CD14-positive monocyte (primary cell): Measurements from ENCODE around the gene KLHDC10. TPM values are rescaled to one million over a fixed set of nuclear protein-coding genes. Genes with fewer than 3 reads are reported as not detected.

Experiments used
- DNase-seq, 3 donors: peaks; one replicate each; pipeline ENCODE4 v3.0.0-alpha.2; 2011 to 2022
- H2AFZ ChIP-seq: 2 replicates; pipeline ENCODE4 v1.6.0; 2012; ENCODE audit warnings: mild to moderate bottlenecking, low read depth, low read length, inconsistent platforms; ENCODE audit not compliant: insufficient read depth, poor library complexity, severe bottlenecking
- H3K27ac ChIP-seq, 2 donors: 1 replicate in 1 of 2; 2 replicates in 1 of 2; pipeline ENCODE4 v1.5.1; 2012 to 2013; ENCODE audit warnings: low read length in 2 of 2, control low read depth in 1 of 2, inconsistent platforms in 1 of 2, low read depth in 1 of 2, mild to moderate bottlenecking in 1 of 2
- H3K27me3 ChIP-seq, 2 donors: one replicate each; pipeline versions ENCODE4 v1.6.0 to v1.6.1; 2011 to 2013; ENCODE audit warnings: low read length in 2 of 2; ENCODE audit not compliant: control insufficient read depth in 2 of 2, insufficient read depth in 2 of 2
- H3K36me3 ChIP-seq, 2 donors: replicated peaks in 1 of 2; 1 replicate in 1 of 2; 2 replicates in 1 of 2; pipeline versions ENCODE4 v1.5.1 to v1.6.1; 2012 to 2013; ENCODE audit warnings: low read length in 2 of 2, control low read depth in 1 of 2, inconsistent platforms in 1 of 2, mild to moderate bottlenecking in 1 of 2; ENCODE audit not compliant: insufficient read depth in 2 of 2, control insufficient read depth in 1 of 2
- H3K4me1 ChIP-seq, 2 donors: 1 replicate in 1 of 2; 2 replicates in 1 of 2; pipeline versions ENCODE4 v1.5.1 to v1.6.1; 2012 to 2013; ENCODE audit warnings: low read length in 2 of 2, control low read depth in 1 of 2, inconsistent platforms in 1 of 2, mild to moderate bottlenecking in 1 of 2, moderate library complexity in 1 of 2; ENCODE audit not compliant: insufficient read depth in 2 of 2, control insufficient read depth in 1 of 2
- H3K4me2 ChIP-seq: replicated peaks from 2 replicates; pipeline ENCODE3; 2012; ENCODE audit warnings: low read length, moderate library complexity, mild to moderate bottlenecking; ENCODE audit not compliant: poor library complexity, severe bottlenecking; ENCODE audit errors: extremely low read depth
- H3K4me3 ChIP-seq, 3 experiments: fragments of 200-600 bp in 1 of 3; sonication (generic) in 1 of 3; replicated peaks in 1 of 3; 1 replicate in 2 of 3; 2 replicates in 1 of 3; pipeline ENCODE4 v1.5.1; 2011 to 2013; ENCODE audit warnings: low read length in 3 of 3, mild to moderate bottlenecking in 3 of 3, control low read depth in 2 of 3, low read depth in 2 of 3, inconsistent platforms in 1 of 3, moderate library complexity in 1 of 3
- H3K79me2 ChIP-seq: 2 replicates; pipeline ENCODE4 v1.6.0; 2012; ENCODE audit warnings: mild to moderate bottlenecking, control low read depth, inconsistent platforms, low read length, moderate library complexity; ENCODE audit not compliant: insufficient read depth
- H3K9ac ChIP-seq: 2 replicates; pipeline ENCODE4 v1.6.0; 2017; ENCODE audit warnings: low read length, mild to moderate bottlenecking; ENCODE audit not compliant: insufficient read depth, poor library complexity, severe bottlenecking
- H3K9me3 ChIP-seq, 2 donors: replicated peaks in 1 of 2; 1 replicate in 1 of 2; 2 replicates in 1 of 2; pipeline versions ENCODE4 v1.5.1 to v1.6.1; 2012 to 2013; ENCODE audit warnings: low read length in 2 of 2, control low read depth in 1 of 2; ENCODE audit not compliant: control insufficient read depth in 1 of 2, insufficient read depth in 1 of 2
- H4K20me1 ChIP-seq: 2 replicates; pipeline ENCODE4 v1.6.0; 2012; ENCODE audit warnings: mild to moderate bottlenecking, low read length, control low read depth, moderate library complexity; ENCODE audit not compliant: insufficient read depth
- H3K27ac Mint-ChIP-seq, 7 donors: one replicate each; pipeline ENCODE4 v1.8.0; 2020; ENCODE audit warnings: mild to moderate bottlenecking in 7 of 7, mixed read lengths in 7 of 7, moderate library complexity in 6 of 7, inconsistent platforms in 2 of 7
- H3K27me3 Mint-ChIP-seq, 3 donors: one replicate each; pipeline ENCODE4 v1.8.0; 2021 to 2022; ENCODE audit warnings: low read depth in 3 of 3, mild to moderate bottlenecking in 3 of 3, mixed read lengths in 3 of 3, moderate library complexity in 3 of 3, inconsistent platforms in 1 of 3
- H3K36me3 Mint-ChIP-seq, 2 donors: one replicate each; pipeline ENCODE4 v1.8.0; 2020; ENCODE audit warnings: mixed read lengths in 2 of 2, inconsistent platforms in 1 of 2, mild to moderate bottlenecking in 1 of 2
- H3K4me1 Mint-ChIP-seq: one replicate; pipeline ENCODE4 v1.8.0; 2020; ENCODE audit warnings: mild to moderate bottlenecking, mixed read lengths
- H3K4me3 Mint-ChIP-seq, 2 donors: one replicate each; pipeline ENCODE4 v1.8.0; 2020; ENCODE audit warnings: mild to moderate bottlenecking in 2 of 2, mixed read lengths in 2 of 2, moderate library complexity in 1 of 2
- H3K9me3 Mint-ChIP-seq, 7 donors: one replicate each; pipeline ENCODE4 v1.8.0; 2020 to 2022; ENCODE audit warnings: mixed read lengths in 7 of 7, mild to moderate bottlenecking in 6 of 7, moderate library complexity in 6 of 7, inconsistent platforms in 2 of 7
- WGBS: methylation state at CpG from one replicate; pipeline ENCODE4 v1.1.5; 2013; ENCODE audit warnings: missing lambda C conversion rate; ENCODE audit not compliant: insufficient coverage; 5-methylcytosine and 5-hydroxymethylcytosine counted together
- intact Hi-C, 2 donors: fragments of 100-400 bp; cut with micrococcal nuclease; formaldehyde crosslinking; loops; one replicate each; pipeline versions ENCODE4 v1.15.0 to v1.15.1; 2023
- polyA plus RNA-seq, 3 donors: library from polyadenylated mRNA; depleted of rRNA in 1 of 3; unstranded in 2 of 3; stranded (reverse) in 1 of 3; fragments of 300-500 nt in 2 of 3; fragments of >200 nt in 1 of 3; fragmentation: Illumina TruSeq in 2 of 3; gene quantifications; 1 replicate in 2 of 3; 2 replicates in 1 of 3; pipeline ENCODE4 v1.2.3, GENCODE V29; 2012 to 2021
- TF ChIP-seq, protein P1 (sequence below): fragments of 200-600 bp; IDR thresholded peaks from one replicate; pipeline ENCODE4 v1.8.0; 2022; ENCODE audit warnings: antibody characterized with exemption, mild to moderate bottlenecking

Gene KLHDC10
- polyA plus RNA-seq, 3 donors: 1.1 to 13.9 (median 2.9) TPM

DNA sequence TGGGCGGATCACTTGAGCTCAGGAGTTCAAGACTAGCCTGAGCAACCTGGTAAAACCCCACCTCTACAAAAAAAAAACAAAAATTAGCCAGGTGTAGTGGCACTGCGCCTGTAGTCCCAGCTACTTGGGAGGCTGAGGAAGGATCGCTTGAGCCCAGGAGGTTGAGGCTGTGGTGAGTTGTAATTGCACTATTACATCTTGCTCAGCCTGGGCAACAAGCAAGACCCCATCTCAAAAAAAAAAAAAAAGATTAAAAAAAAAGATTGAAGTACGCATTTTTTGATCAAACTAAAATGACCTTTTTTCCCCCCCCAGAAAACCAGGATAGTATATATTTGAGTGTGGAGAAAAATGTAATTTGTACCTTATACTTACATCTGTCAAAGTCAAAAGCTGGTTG is 29.8 kb upstream of the KLHDC10 start:
- Histone ChIP-seq H3K36me3 (peaks cover 73 to 94% of the 10 kb centered on the region in 2 donors), H3K27me3 (no peaks in the 10 kb centered on the region), H2AFZ (no peak overlapping the region), H4K20me1 (no peaks in the 10 kb centered on the region), H3K9me3 (no peaks in the 10 kb centered on the region), H3K27ac (no peak overlapping the region), H3K79me2 (no peaks in the 10 kb centered on the region), H3K4me3 (no peak overlapping the region), H3K4me1 (no peaks in the 10 kb centered on the region), H3K4me2 (no peak overlapping the region), H3K9ac (no peak overlapping the region)
- no peak for DNase-seq
- H3K9me3 Mint-ChIP-seq: no peaks in the 10 kb centered on the region
- H3K4me3 Mint-ChIP-seq: no peak overlapping the region
- H3K4me1 Mint-ChIP-seq: no peaks in the 10 kb centered on the region
- H3K27me3 Mint-ChIP-seq: peaks cover 0 to 2% (median 0%) of the 10 kb centered on the region in 3 donors
- peaks cover 58 to 90% of the 10 kb centered on the region in 2 donors for H3K36me3 Mint-ChIP-seq
- WGBS: 100% methylated on average over 1 of the region's 4 CpGs
- intact Hi-C loops: no loop called here
- no peak overlapping the region for H3K27ac Mint-ChIP-seq
- TF ChIP-seq, protein P1, sequence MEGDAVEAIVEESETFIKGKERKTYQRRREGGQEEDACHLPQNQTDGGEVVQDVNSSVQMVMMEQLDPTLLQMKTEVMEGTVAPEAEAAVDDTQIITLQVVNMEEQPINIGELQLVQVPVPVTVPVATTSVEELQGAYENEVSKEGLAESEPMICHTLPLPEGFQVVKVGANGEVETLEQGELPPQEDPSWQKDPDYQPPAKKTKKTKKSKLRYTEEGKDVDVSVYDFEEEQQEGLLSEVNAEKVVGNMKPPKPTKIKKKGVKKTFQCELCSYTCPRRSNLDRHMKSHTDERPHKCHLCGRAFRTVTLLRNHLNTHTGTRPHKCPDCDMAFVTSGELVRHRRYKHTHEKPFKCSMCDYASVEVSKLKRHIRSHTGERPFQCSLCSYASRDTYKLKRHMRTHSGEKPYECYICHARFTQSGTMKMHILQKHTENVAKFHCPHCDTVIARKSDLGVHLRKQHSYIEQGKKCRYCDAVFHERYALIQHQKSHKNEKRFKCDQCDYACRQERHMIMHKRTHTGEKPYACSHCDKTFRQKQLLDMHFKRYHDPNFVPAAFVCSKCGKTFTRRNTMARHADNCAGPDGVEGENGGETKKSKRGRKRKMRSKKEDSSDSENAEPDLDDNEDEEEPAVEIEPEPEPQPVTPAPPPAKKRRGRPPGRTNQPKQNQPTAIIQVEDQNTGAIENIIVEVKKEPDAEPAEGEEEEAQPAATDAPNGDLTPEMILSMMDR: no peak

GRCh38 chr7:130047831-130048230 is 22.5 kb upstream of the KLHDC10 start:
- intact Hi-C loops: no loop called here
- H3K4me1 ChIP-seq: peaks cover 6 to 13% of the 10 kb centered on the region in 2 donors
- no peaks in the 10 kb centered on the region for H4K20me1 ChIP-seq
- peaks cover 33 to 51% of the 10 kb centered on the region in 2 donors for H3K36me3 Mint-ChIP-seq
- H3K27ac Mint-ChIP-seq: no peak overlapping the region
- peaks cover 0 to 4% (median 0%) of the 10 kb centered on the region in 7 donors for H3K9me3 Mint-ChIP-seq
- TF ChIP-seq, protein P1: no peak
- DNase-seq: no peak
- H3K4me3 Mint-ChIP-seq: no peak overlapping the region
- no peaks in the 10 kb centered on the region for H3K9me3 ChIP-seq
- H3K79me2 ChIP-seq: peaks cover 14% of the 10 kb centered on the region
- H3K9ac ChIP-seq: no peak overlapping the region
- H3K27me3 Mint-ChIP-seq: peaks cover 4 to 8% (median 6%) of the 10 kb centered on the region in 3 donors
- no peak overlapping the region for H3K4me2 ChIP-seq
- H3K36me3 ChIP-seq: peaks cover 23 to 49% of the 10 kb centered on the region in 2 donors
- H3K4me1 Mint-ChIP-seq: peaks cover 7% of the 10 kb centered on the region
- H3K4me3 ChIP-seq: no peak overlapping the region
- WGBS: 100% methylated on average over 3 of the region's 4 CpGs
- H3K27ac ChIP-seq: no peak overlapping the region
- H2AFZ ChIP-seq: no peak overlapping the region
- H3K27me3 ChIP-seq: no peaks in the 10 kb centered on the region
